ENCODE data around the gene WDR1. TPM values are rescaled to one million over a fixed set of nuclear protein-coding genes. Genes with fewer than 3 reads are reported as not detected.

WDR1 gene
- total and polyA plus RNA-seq, 4 donors = 159 to 593 (median 273) TPM

- ATAC-seq (ENCODE audit: low FRiP score) = no peak
- no peaks in the 10 kb centered on the region for H3K27me3 ChIP-seq (ENCODE audit: control insufficient read depth in 1 of 2, insufficient read depth in 2 of 2, low read length in 1 of 2)
- H3K27ac ChIP-seq (ENCODE audit: low read depth in 1 of 2, low read length in 2 of 2) = no peak overlapping the region
- 78 to 80% methylated on average over 25 of the region's 25 CpGs for WGBS, 2 donors
- intact Hi-C loops (cut with DNase I) = no loop called here
- peaks cover 3 to 6% of the 10 kb centered on the region in 2 donors for H3K4me1 ChIP-seq (ENCODE audit: control insufficient read depth in 1 of 2, insufficient read depth in 2 of 2, low read length in 2 of 2)
- no peak overlapping the region for H3K4me3 ChIP-seq (ENCODE audit: low read length in 2 of 2)
- H3K36me3 ChIP-seq (ENCODE audit: control insufficient read depth in 1 of 2, insufficient read depth in 2 of 2, low read length in 1 of 2) = peaks cover 0 to 10% of the 10 kb centered on the region in 2 donors
- DNase-seq = no peak
- H3K9me3 ChIP-seq (ENCODE audit: control insufficient read depth, low read length) = no peaks in the 10 kb centered on the region
Observed at GRCh38 chr4:10099499-10100325, 16.9 kb downstream of the WDR1 start.

GRCh38 chr4:10098780-10099160, 17.8 kb downstream of the WDR1 start:
- no peak overlapping the region for H3K4me3 ChIP-seq (ENCODE audit: low read length in 2 of 2)
- peaks cover 0 to 10% of the 10 kb centered on the region in 2 donors for H3K36me3 ChIP-seq (ENCODE audit: control insufficient read depth in 1 of 2, insufficient read depth in 2 of 2, low read length in 1 of 2)
- no peaks in the 10 kb centered on the region for H3K9me3 ChIP-seq (ENCODE audit: control insufficient read depth, low read length)
- DNase-seq = no peak
- intact Hi-C loops (cut with DNase I) = no loop called here
- peaks cover 3 to 5% of the 10 kb centered on the region in 2 donors for H3K4me1 ChIP-seq (ENCODE audit: control insufficient read depth in 1 of 2, insufficient read depth in 2 of 2, low read length in 2 of 2)
- H3K27me3 ChIP-seq (ENCODE audit: control insufficient read depth in 1 of 2, insufficient read depth in 2 of 2, low read length in 1 of 2) = no peaks in the 10 kb centered on the region
- H3K27ac ChIP-seq (ENCODE audit: low read depth in 1 of 2, low read length in 2 of 2) = peak overlapping the region in 1 of 2 donors; percentile 32
- WGBS, 2 donors = 59 to 70% methylated on average over 12 of the region's 12 CpGs
- ATAC-seq (ENCODE audit: low FRiP score) = no peak

GRCh38 chr4:10097906-10098779, 18.5 kb downstream of the WDR1 start:
- H3K4me3 ChIP-seq (ENCODE audit: low read length in 2 of 2) = no peak overlapping the region
- no peaks in the 10 kb centered on the region for H3K9me3 ChIP-seq (ENCODE audit: control insufficient read depth, low read length)
- WGBS, 2 donors = 66 to 67% methylated on average over 9 of the region's 9 CpGs
- no peak for ATAC-seq (ENCODE audit: low FRiP score)
- intact Hi-C loops (cut with DNase I) = no loop called here
- H3K36me3 ChIP-seq (ENCODE audit: control insufficient read depth in 1 of 2, insufficient read depth in 2 of 2, low read length in 1 of 2) = peaks cover 0 to 10% of the 10 kb centered on the region in 2 donors
- H3K27me3 ChIP-seq (ENCODE audit: control insufficient read depth in 1 of 2, insufficient read depth in 2 of 2, low read length in 1 of 2) = no peaks in the 10 kb centered on the region
- DNase-seq = no peak
- peaks cover 3 to 5% of the 10 kb centered on the region in 2 donors for H3K4me1 ChIP-seq (ENCODE audit: control insufficient read depth in 1 of 2, insufficient read depth in 2 of 2, low read length in 2 of 2)
- H3K27ac ChIP-seq (ENCODE audit: low read depth in 1 of 2, low read length in 2 of 2) = peak overlapping the region in 1 of 2 donors; percentile 32

- intact Hi-C loops (cut with DNase I) = loop anchor here in 1 of 2 donors (1.0 kb wide), 1 partner anchor 18 kb away; no protein-coding TSS in a partner anchor
- WGBS, 2 donors = 48 to 53% methylated on average over 9 of the region's 9 CpGs
- no peaks in the 10 kb centered on the region for H3K9me3 ChIP-seq (ENCODE audit: control insufficient read depth, low read length)
- ATAC-seq (ENCODE audit: low FRiP score) (no peak), DNase-seq (no peak)
- peaks cover 0 to 8% of the 10 kb centered on the region in 2 donors for H3K36me3 ChIP-seq (ENCODE audit: control insufficient read depth in 1 of 2, insufficient read depth in 2 of 2, low read length in 1 of 2)
- H3K4me3 ChIP-seq (ENCODE audit: low read length in 2 of 2) = no peak overlapping the region
- peaks cover 0 to 5% of the 10 kb centered on the region in 2 donors for H3K4me1 ChIP-seq (ENCODE audit: control insufficient read depth in 1 of 2, insufficient read depth in 2 of 2, low read length in 2 of 2)
- H3K27me3 ChIP-seq (ENCODE audit: control insufficient read depth in 1 of 2, insufficient read depth in 2 of 2, low read length in 1 of 2) = no peaks in the 10 kb centered on the region
- peak overlapping the region; percentile 14 to 72 for H3K27ac ChIP-seq (ENCODE audit: low read depth in 1 of 2, low read length in 2 of 2)
Observed at GRCh38 chr4:10096978-10097335, 19.6 kb downstream of the WDR1 start.

- H3K36me3 ChIP-seq (ENCODE audit: control insufficient read depth in 1 of 2, insufficient read depth in 2 of 2, low read length in 1 of 2) = peaks cover 0 to 11% of the 10 kb centered on the region in 2 donors
- ATAC-seq (ENCODE audit: low FRiP score) = peak; percentile 81
- no peaks in the 10 kb centered on the region for H3K27me3 ChIP-seq (ENCODE audit: control insufficient read depth in 1 of 2, insufficient read depth in 2 of 2, low read length in 1 of 2)
- H3K9me3 ChIP-seq (ENCODE audit: control insufficient read depth, low read length) = no peaks in the 10 kb centered on the region
- no peak overlapping the region for H3K4me3 ChIP-seq (ENCODE audit: low read length in 2 of 2)
- H3K4me1 ChIP-seq (ENCODE audit: control insufficient read depth in 1 of 2, insufficient read depth in 2 of 2, low read length in 2 of 2) = peaks cover 0 to 5% of the 10 kb centered on the region in 2 donors
- intact Hi-C loops (cut with DNase I) = loop anchor here in 1 of 2 donors (1.0 kb wide), 1 partner anchor 19 kb away; no protein-coding TSS in a partner anchor
- WGBS, 2 donors = 12 to 18% methylated on average over 17 of the region's 17 CpGs
- H3K27ac ChIP-seq (ENCODE audit: low read depth in 1 of 2, low read length in 2 of 2) = peak overlapping the region; percentile 53 to 72
- DNase-seq = peak in 1 of 2 donors; percentile 94
Observed at GRCh38 chr4:10096201-10096977, 20.2 kb downstream of the WDR1 start.

- Histone ChIP-seq H3K4me1 (ENCODE audit: control insufficient read depth in 1 of 2, insufficient read depth in 2 of 2, low read length in 2 of 2) (peaks cover 0 to 3% of the 10 kb centered on the region in 2 donors), H3K27me3 (ENCODE audit: control insufficient read depth in 1 of 2, insufficient read depth in 2 of 2, low read length in 1 of 2) (no peaks in the 10 kb centered on the region), H3K9me3 (ENCODE audit: control insufficient read depth, low read length) (no peaks in the 10 kb centered on the region), H3K27ac (ENCODE audit: low read depth in 1 of 2, low read length in 2 of 2) (peak overlapping the region; percentile 53 to 72), H3K36me3 (ENCODE audit: control insufficient read depth in 1 of 2, insufficient read depth in 2 of 2, low read length in 1 of 2) (peaks cover 0 to 16% of the 10 kb centered on the region in 2 donors), H3K4me3 (ENCODE audit: low read length in 2 of 2) (no peak overlapping the region)
- no peak for ATAC-seq (ENCODE audit: low FRiP score)
- DNase-seq = no peak
- 75 to 76% methylated on average over 13 of the region's 13 CpGs for WGBS, 2 donors
- intact Hi-C loops (cut with DNase I) = no loop called here
Observed at GRCh38 chr4:10095296-10095991, 21.2 kb downstream of the WDR1 start.

GRCh38 chr4:10094841-10095240, 21.8 kb downstream of the WDR1 start:
- H3K9me3 ChIP-seq (ENCODE audit: control insufficient read depth, low read length) = no peaks in the 10 kb centered on the region
- peak overlapping the region in 1 of 2 donors; percentile 79 for H3K27ac ChIP-seq (ENCODE audit: low read depth in 1 of 2, low read length in 2 of 2)
- no peak for ATAC-seq (ENCODE audit: low FRiP score)
- DNase-seq = peak in 1 of 2 donors; percentile 42
- intact Hi-C loops (cut with DNase I) = no loop called here
- WGBS, 2 donors = 81 to 82% methylated on average over 13 of the region's 13 CpGs
- H3K4me1 ChIP-seq (ENCODE audit: control insufficient read depth in 1 of 2, insufficient read depth in 2 of 2, low read length in 2 of 2) = peaks cover 0 to 3% of the 10 kb centered on the region in 2 donors
- peaks cover 0 to 16% of the 10 kb centered on the region in 2 donors for H3K36me3 ChIP-seq (ENCODE audit: control insufficient read depth in 1 of 2, insufficient read depth in 2 of 2, low read length in 1 of 2)
- no peaks in the 10 kb centered on the region for H3K27me3 ChIP-seq (ENCODE audit: control insufficient read depth in 1 of 2, insufficient read depth in 2 of 2, low read length in 1 of 2)
- no peak overlapping the region for H3K4me3 ChIP-seq (ENCODE audit: low read length in 2 of 2)
